ENCODE measurements around the gene LRBA. TPM values are rescaled to one million over a fixed set of nuclear protein-coding genes. Genes with fewer than 3 reads are reported as not detected.

LRBA gene
- total RNA-seq, 1 experiment from 2014 or later, result 55.3 TPM

GRCh38 chr4:151015459-151016347 lies 619 bp upstream of the LRBA start:
- peaks cover 18 to 21% of the 10 kb centered on the region in 2 experiments for H3K4me1 Mint-ChIP-seq
- H3K4me3 Mint-ChIP-seq, result peak overlapping the region; percentile 98 to 100
- Histone ChIP-seq H2BK12ac (ENCODE audit: insufficient read length, low read depth, low read length) (peak overlapping the region; percentile 51), H3K23ac (ENCODE audit: insufficient read length, low read depth, low read length) (no peak overlapping the region), H3K27me3 (ENCODE audit: insufficient read depth, low read length) (no peaks in the 10 kb centered on the region), H3K14ac (ENCODE audit: insufficient read depth, low read length) (peak overlapping the region; percentile 93), H3T11ph (ENCODE audit: low read length) (no peak overlapping the region), H2BK120ac (ENCODE audit: low read depth, low read length, poor library complexity, severe bottlenecking) (no peak overlapping the region), H2BK15ac (ENCODE audit: low read depth, low read length) (no peak overlapping the region), H3K23me2 (ENCODE audit: insufficient read length, low read depth, low read length, poor library complexity, severe bottlenecking) (peaks cover 5% of the 10 kb centered on the region), H4K8ac (replicated peaks; ENCODE audit: insufficient read length, low read depth, low read length) (no peak overlapping the region), H2BK5ac (ENCODE audit: insufficient read length, low read length) (peak overlapping the region; percentile 24), H3K18ac (ENCODE audit: insufficient read length, low read depth, low read length) (peak overlapping the region; percentile 92), H2AFZ (ENCODE audit: low read length) (no peak overlapping the region), H4K91ac (ENCODE audit: insufficient read length, low read depth, low read length) (no peak overlapping the region), H3K4me2 (ENCODE audit: insufficient read depth, insufficient read length, low read length) (peak overlapping the region; percentile 83), H3K4ac (ENCODE audit: low read depth, low read length) (no peak overlapping the region), H3K9me3 (ENCODE audit: control insufficient read depth, low read depth, low read length) (no peaks in the 10 kb centered on the region), H4K20me1 (ENCODE audit: control insufficient read depth, insufficient read depth, insufficient read length) (peaks cover 2% of the 10 kb centered on the region), H3K27ac (ENCODE audit: insufficient read length, low read depth, low read length) (peak overlapping the region; percentile 90), H2BK20ac (ENCODE audit: low read depth, low read length, poor library complexity, severe bottlenecking) (no peak overlapping the region), H3K79me2 (ENCODE audit: insufficient read depth, low read length) (peaks cover 10% of the 10 kb centered on the region; the same call in 1 of the 2 replicates), H4K5ac (ENCODE audit: insufficient read length, low read depth, low read length) (peak overlapping the region; percentile 57), H3K79me1 (ENCODE audit: insufficient read depth, low read depth, low read length, poor library complexity, severe bottlenecking) (no peaks in the 10 kb centered on the region), H3K9ac (ENCODE audit: extremely low read depth, insufficient read length, low read length) (peak overlapping the region; percentile 84), H2AK5ac (ENCODE audit: insufficient read length, low read length) (no peak overlapping the region), H3K56ac (ENCODE audit: insufficient read length, low read depth, low read length) (no peak overlapping the region), H3K4me1 (ENCODE audit: insufficient read depth, low read length) (no peaks in the 10 kb centered on the region)
- no peaks in the 10 kb centered on the region for H3K27me3 Mint-ChIP-seq (ENCODE audit: low read depth)
- no peak for TF ChIP-seq CTCF (conservative IDR thresholded peaks at IDR 0.05)
- DNase-seq, result peak; percentile 94
- H3K9me3 Mint-ChIP-seq, result no peaks in the 10 kb centered on the region
- H3K27ac Mint-ChIP-seq, result peak overlapping the region; percentile 99
- H3K36me3 Mint-ChIP-seq (ENCODE audit: insufficient read depth in 1 of 3, low read depth in 3 of 3), result peaks cover 0 to 10% (median 5%) of the 10 kb centered on the region in 3 experiments; a peak in 4 of 7 replicates
- WGBS (ENCODE audit: extremely low coverage, insufficient read length, low lambda C conversion rate), result no CpG with 5 or more reads among the region's 87 CpGs
